UCSD-AML1 (cell line): ENCODE measurements around the gene SMG5.

Experiments
- DNase-seq: peaks from one replicate; lab custom pipeline; 2025; ENCODE audit not compliant: unreplicated experiment; lab: John Stamatoyannopoulos, UW

SMG5 gene

DNA sequence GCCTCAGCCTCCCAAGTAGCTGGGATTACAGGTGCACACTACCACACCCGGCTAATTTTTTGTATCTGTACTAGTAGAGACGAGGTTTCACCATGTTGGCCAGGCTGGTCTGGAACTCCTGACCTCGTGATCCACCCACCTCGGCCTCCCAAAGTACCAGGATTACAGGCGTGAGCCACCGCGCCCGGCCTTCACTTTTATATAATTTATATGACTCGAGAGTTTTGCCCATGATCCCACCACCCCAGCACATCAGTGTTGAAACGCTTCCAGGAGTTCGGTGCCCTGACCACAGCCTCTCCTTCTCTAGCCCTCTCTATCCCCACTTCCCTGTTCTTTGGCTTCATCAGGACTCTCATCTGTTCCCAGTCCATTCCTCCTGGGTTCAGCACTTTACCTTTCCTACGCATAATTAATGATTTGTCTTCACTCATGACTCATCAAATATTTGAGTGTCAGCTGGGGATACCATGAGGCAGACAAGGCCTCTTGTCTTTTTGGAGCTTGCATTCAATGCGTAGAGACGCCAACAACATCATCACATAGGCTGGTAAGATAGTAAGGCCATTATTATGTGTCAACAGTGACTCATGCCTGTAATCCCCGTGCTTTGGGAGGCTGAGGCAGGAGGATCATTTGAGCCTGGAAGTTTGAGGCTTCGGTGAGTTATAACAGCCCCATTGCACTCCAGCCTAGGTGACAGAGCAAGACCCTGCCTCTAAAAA lies 68.4 kb downstream of the SMG5 start:
- DNase-seq, result no peak

DNA sequence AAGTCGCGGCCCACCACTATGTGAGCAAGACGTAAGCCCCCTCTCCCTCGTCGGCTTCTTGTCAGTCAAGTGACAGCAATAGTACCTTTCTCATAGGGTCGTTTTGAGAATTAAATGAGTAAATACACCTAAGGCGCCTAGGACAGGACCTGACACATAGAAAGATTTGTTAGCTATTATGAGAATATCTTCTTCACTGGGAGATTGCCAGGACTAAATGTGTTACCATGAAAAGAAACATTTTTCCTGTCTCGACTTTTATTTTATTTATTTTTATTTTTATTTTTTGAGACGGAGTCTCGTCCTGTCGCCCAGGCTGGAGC lies 69.0 kb downstream of the SMG5 start:
- DNase-seq, result no peak

DNA sequence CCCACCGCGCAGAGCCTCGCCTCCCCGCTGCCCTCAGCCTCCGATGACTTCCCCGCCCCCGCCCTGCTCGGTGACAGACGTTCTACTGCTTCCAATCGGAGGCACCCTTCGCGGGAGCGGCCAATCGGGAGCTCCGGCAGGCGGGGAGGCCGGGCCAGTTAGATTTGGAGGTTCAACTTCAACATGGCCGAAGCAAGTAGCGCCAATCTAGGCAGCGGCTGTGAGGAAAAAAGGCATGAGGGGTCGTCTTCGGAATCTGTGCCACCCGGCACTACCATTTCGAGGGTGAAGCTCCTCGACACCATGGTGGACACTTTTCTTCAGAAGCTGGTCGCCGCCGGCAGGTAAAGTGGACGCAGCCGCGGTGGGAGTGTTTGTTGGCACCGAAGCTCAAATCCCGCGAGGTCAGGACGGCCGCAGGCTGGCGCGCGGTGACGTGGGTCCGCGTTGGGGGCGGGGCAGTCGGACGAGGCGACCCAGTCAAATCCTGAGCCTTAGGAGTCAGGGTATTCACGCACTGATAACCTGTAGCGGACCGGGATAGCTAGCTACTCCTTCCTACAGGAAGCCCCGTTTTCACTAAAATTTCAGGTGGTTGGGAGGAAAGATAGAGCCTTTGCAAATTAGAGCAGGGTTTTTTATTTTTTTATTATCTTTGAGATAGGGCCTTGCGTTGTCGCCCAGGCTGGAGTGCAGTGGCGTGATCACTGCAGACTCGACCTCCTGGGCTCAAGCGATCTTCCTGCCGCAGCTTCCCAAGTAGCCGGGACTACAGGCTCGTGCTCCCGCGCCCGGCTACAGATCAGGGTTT lies 69.6 kb downstream of the SMG5 start, which contains the start of gene PMF1:
PMF1 (plus strand) TSS at position 175 of the 811 bp plus-strand sequence; CDS start at position 184, 9 bp downstream.
- peak; percentile 94 for DNase-seq

DNA sequence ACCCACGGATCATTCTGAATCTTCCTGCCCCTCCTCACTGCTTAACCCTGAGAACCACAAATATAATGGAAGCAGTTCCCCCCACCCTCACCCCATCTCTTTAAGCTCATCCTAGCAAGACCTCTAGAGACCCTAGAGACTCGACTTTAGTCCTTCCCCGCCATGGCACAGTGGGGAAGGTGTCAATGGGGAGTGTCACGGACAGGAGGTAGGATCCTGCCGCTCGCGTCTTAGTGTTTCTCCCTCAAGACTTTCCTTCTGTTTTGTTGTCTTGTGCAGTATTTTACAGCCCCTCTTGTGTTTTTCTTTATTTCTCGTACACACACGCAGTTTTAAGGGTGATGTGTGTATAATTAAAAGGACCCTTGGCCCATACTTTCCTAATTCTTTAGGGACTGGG lies 70.5 kb downstream of the SMG5 start:
- no peak for DNase-seq

DNA sequence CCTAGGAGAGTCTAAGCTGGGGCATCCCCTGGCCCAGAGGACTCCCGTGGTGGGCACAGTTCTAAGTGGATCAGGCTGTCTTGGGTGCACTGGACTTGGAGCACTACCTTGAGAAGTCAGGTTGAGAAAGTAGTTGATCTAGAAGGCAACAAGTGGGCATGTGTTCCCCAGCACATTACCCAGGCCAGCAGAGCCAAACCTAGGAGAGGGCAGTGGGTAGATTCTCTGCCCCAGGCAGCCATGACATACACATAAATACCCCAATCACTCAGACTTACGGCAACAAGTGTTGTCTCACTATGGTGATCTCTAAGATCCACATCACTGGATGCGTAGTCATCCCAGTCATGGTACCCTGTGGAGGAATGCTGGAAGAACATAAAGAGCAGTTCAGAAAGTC lies 71.4 kb downstream of the SMG5 start:
- no peak for DNase-seq

DNA sequence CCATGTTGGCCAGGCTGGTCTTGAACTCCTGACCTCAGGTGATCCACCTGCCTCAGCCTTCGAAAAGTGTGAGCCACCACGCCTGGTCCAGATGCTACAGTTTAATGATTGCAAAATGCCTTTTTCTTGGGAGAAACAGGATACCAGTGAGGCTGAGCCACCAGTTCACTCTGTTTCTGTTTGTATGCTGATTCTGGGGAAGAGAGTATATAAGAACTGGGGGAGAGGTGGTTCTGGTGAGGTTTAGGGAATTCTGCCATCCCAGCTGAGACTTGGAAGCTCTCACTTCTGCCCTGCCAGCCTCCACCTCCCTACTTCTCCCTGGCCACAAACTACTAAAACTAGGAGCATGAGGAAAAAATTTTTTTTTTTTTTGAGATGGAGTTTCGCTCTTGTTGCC lies 77.9 kb downstream of the SMG5 start:
- DNase-seq, result no peak

DNA sequence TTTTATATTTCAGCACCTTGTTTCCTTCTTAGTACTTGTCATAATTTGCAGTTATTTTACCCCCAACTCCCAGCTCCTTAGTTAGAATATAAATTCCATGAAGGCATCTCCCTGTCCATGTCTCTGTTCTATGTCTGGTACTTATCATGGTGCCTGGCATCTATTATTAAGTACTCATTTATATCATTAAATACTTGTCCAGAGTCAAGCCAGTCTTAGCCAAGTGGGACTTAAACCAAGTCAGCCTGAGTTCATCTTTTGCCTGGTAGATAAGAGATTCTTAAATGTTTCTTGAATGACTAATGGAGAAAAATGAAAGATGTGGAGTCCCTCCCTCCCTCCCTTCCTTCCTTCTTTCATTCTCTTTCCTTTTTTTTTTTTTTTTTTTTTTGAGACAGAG lies 79.3 kb downstream of the SMG5 start:
- DNase-seq, result no peak

DNA sequence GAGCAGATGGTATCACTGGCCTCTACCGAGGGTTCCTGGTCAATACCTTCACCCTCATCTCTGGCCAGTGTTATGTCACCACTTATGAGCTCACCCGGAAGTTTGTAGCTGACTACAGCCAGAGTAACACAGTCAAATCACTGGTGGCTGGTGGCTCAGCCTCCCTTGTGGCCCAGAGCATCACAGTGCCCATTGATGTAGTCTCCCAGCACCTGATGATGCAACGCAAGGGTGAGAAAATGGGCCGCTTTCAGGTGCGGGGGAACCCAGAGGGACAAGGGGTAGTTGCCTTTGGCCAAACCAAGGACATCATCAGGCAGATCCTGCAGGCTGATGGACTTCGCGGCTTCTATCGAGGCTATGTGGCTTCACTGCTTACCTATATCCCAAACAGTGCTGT lies 82.6 kb downstream of the SMG5 start:
- no peak for DNase-seq
